ENCODE data around the gene ZNF714. TPM values are rescaled to one million over a fixed set of nuclear protein-coding genes. Genes with fewer than 3 reads are reported as not detected.

The ZNF714 gene
- total RNA-seq, 1 experiment from 2014 or later: 20.0 TPM

DNA sequence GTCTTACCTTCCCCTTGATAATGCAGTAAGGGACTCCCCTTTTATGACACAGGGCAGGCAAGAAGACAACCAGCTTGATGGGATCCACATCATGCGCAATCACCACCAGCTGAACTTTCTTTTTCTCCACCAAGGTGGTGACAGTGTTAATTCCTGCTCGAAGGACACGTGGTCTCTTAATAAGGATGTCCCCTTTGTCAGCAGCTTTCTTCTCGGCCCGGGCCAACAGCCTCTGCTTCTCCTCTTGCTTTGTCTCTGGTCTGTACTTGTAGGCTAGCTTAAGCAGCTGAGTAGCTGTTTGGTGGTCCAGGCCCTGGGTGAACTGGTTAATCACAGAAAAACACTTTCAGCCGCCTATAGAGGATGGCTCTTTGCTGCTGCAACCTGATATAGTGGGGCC is 67.9 kb downstream of the ZNF714 start:
- RAD21 ChIA-PET (ENCODE audit: low non-redundant PET in 1 of 2, low total read pairs in 2 of 2, uncharacterized antibody in 2 of 2, unreplicated experiment in 2 of 2): no interaction called here
- Histone ChIP-seq H3K4me2 (ENCODE audit: low read length) (no peak overlapping the region), H3K27ac (ENCODE audit: low read depth, low read length) (no peak overlapping the region), H4K20me1 (ENCODE audit: insufficient read depth) (no peaks in the 10 kb centered on the region), H3K79me2 (ENCODE audit: insufficient read depth, low read length) (peaks cover 14% of the 10 kb centered on the region; the same call in 1 of the 2 replicates), H3K9me3 (ENCODE audit: control insufficient read depth in 1 of 2, insufficient read depth in 1 of 2, low read depth in 1 of 2, low read length in 2 of 2) (no peaks in the 10 kb centered on the region), H3K9ac (ENCODE audit: low read length) (no peak overlapping the region), H3K4me3 (replicated peaks in 1 of 2; ENCODE audit: low read depth in 1 of 2, low read length in 2 of 2) (no peak overlapping the region), H2AFZ (ENCODE audit: low read depth, low read length, poor library complexity, severe bottlenecking) (no peak overlapping the region), H3K4me1 (ENCODE audit: control insufficient read depth in 1 of 2, insufficient read depth in 2 of 2, low read length in 2 of 2) (no peaks in the 10 kb centered on the region), H3K36me3 (ENCODE audit: control insufficient read depth in 1 of 2, insufficient read depth in 2 of 2, low read length in 2 of 2) (peaks cover 13 to 36% of the 10 kb centered on the region in 2 experiments), H3K9me2 (ENCODE audit: insufficient read depth) (no peaks in the 10 kb centered on the region), H3K27me3 (ENCODE audit: insufficient read depth, low read length) (no peaks in the 10 kb centered on the region)
- no TSS peak for BruUV-seq (replicated peaks)
- TF ChIP-seq CEBPB (IDR thresholded peaks at IDR 0.05; ENCODE audit: low read depth) (no peak), FOSL1 (IDR thresholded peaks at IDR 0.05; ENCODE audit: low read depth) (no peak), ZNF274 (IDR thresholded peaks at IDR 0.05; ENCODE audit: low read depth, low read length) (no peak), JUND (IDR thresholded peaks at IDR 0.05) (no peak), ATF3 (IDR thresholded peaks at IDR 0.05) (no peak), YY1 (IDR thresholded peaks at IDR 0.05; ENCODE audit: extremely low read depth, insufficient replicate concordance, low read depth, low read length) (no peak), ELF1 (IDR thresholded peaks at IDR 0.05; ENCODE audit: borderline replicate concordance, low read depth) (no peak), CBX3 (IDR thresholded peaks at IDR 0.05; ENCODE audit: low read depth) (no peak), TCF7L2 (IDR thresholded peaks at IDR 0.05; ENCODE audit: borderline replicate concordance, extremely low read depth, insufficient read depth, insufficient read length) (no peak), EGR1 (IDR thresholded peaks at IDR 0.05; ENCODE audit: low read depth) (no peak), RAD21 (IDR thresholded peaks at IDR 0.05; ENCODE audit: low read depth) (no peak), EZH2phosphoT487 (IDR thresholded peaks at IDR 0.05; ENCODE audit: borderline replicate concordance) (no peak)
- TF ChIP-seq, protein P1, sequence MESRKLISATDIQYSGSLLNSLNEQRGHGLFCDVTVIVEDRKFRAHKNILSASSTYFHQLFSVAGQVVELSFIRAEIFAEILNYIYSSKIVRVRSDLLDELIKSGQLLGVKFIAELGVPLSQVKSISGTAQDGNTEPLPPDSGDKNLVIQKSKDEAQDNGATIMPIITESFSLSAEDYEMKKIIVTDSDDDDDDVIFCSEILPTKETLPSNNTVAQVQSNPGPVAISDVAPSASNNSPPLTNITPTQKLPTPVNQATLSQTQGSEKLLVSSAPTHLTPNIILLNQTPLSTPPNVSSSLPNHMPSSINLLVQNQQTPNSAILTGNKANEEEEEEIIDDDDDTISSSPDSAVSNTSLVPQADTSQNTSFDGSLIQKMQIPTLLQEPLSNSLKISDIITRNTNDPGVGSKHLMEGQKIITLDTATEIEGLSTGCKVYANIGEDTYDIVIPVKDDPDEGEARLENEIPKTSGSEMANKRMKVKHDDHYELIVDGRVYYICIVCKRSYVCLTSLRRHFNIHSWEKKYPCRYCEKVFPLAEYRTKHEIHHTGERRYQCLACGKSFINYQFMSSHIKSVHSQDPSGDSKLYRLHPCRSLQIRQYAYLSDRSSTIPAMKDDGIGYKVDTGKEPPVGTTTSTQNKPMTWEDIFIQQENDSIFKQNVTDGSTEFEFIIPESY (IDR thresholded peaks at IDR 0.05; ENCODE audit: extremely low read depth, insufficient replicate concordance, low read length): no peak
- TF ChIP-seq, protein P2, sequence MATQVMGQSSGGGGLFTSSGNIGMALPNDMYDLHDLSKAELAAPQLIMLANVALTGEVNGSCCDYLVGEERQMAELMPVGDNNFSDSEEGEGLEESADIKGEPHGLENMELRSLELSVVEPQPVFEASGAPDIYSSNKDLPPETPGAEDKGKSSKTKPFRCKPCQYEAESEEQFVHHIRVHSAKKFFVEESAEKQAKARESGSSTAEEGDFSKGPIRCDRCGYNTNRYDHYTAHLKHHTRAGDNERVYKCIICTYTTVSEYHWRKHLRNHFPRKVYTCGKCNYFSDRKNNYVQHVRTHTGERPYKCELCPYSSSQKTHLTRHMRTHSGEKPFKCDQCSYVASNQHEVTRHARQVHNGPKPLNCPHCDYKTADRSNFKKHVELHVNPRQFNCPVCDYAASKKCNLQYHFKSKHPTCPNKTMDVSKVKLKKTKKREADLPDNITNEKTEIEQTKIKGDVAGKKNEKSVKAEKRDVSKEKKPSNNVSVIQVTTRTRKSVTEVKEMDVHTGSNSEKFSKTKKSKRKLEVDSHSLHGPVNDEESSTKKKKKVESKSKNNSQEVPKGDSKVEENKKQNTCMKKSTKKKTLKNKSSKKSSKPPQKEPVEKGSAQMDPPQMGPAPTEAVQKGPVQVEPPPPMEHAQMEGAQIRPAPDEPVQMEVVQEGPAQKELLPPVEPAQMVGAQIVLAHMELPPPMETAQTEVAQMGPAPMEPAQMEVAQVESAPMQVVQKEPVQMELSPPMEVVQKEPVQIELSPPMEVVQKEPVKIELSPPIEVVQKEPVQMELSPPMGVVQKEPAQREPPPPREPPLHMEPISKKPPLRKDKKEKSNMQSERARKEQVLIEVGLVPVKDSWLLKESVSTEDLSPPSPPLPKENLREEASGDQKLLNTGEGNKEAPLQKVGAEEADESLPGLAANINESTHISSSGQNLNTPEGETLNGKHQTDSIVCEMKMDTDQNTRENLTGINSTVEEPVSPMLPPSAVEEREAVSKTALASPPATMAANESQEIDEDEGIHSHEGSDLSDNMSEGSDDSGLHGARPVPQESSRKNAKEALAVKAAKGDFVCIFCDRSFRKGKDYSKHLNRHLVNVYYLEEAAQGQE (IDR thresholded peaks at IDR 0.05; ENCODE audit: low read depth): no peak
- TF ChIP-seq, protein P3, sequence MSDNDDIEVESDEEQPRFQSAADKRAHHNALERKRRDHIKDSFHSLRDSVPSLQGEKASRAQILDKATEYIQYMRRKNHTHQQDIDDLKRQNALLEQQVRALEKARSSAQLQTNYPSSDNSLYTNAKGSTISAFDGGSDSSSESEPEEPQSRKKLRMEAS (IDR thresholded peaks at IDR 0.05): no peak
- CTCF ChIA-PET: no interaction called here
- intact Hi-C loops (cut with micrococcal nuclease): no loop called here
- ATAC-seq (no peak), DNase-seq (ENCODE audit: low read depth, low spot score) (no peak)
- POLR2A ChIA-PET: interaction anchor here (0.6 kb wide), 1 partner anchor 143 kb away, joined by 3 read pairs; no protein-coding TSS in a partner anchor

Data from HCT116 (cell line).